GM12892 (cell line): ENCODE data around the gene UTP25.
"Not testable (repeated sequence)": the region's sequence is repeated elsewhere in the genome, so short reads cannot be mapped to it uniquely, and the experiment has no call there.

Experiments used
- POLR2A ChIP-seq: IDR thresholded peaks from 2 replicates; pipeline ENCODE4 v1.6.1; 2011; ENCODE audit warnings: low read depth, low read length, control low read depth
- POLR2AphosphoS5 ChIP-seq: IDR thresholded peaks from 2 replicates; pipeline ENCODE4 v1.6.1; 2011; ENCODE audit warnings: low read depth, low read length, control low read depth

DNA sequence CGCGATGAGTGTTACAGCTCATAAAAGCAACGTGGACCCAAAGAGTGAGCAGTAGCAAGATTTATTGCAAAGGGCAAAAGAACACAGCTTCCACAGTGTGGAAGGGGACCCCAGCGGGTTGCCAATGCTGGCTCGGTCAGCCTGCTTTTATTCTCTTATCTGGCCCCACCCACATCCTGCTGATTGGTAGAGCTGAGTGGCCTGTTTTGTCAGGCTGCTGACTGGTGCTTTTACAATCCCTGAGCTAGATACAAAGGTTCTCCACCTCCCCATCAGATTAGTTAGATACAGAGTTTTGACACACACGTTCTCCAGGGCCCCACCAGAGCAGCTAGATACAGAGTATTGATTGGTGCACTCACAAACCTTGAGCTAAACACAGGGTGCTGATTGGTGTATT is 70.5 kb downstream of the UTP25 start:
- not testable (repeated sequence) for TF ChIP-seq POLR2AphosphoS5, POLR2A
